ENCODE measurements around the gene ASTN1.

ASTN1 gene

DNA sequence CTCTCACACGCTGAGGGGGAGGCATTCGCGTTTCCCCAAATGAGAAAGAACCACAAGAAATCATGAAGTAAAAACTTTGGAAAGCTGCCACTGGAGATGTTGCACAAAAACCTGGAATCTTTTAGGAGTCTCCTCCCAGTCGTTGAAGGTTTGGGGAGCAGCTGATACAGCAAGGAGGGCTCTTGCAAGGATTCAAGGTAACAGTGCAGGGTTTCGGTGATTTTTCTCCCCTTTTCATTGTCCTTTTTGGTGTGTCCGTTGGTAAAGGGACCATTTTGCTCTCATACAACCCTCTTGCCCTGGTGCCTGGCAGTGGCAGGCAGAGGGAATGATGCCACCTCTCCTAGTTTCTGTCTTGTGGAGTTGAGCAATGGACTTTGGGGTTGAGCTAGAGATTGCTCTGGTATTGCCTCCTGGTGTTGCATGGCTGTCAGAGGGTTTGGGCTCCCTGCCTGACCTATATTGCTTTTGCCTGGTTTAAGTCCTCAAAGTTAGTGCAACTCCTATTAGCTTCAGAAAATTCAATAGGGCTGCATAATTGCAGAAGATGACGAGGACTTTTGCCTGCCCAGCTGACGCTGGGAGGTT, 7.1 kb upstream of the ASTN1 start:
- no peak for DNase-seq (ENCODE audit: insufficient read length, low spot score)
- no peak for FAIRE-seq
- TF ChIP-seq POU2F2 (IDR thresholded peaks at IDR 0.05; ENCODE audit: low read depth, low read length): no peak
- TF ChIP-seq POLR2A (IDR thresholded peaks at IDR 0.05; ENCODE audit: low read depth, low read length): no peak
- TF ChIP-seq SPI1 (IDR thresholded peaks at IDR 0.05; ENCODE audit: low read depth, low read length): no peak

GRCh38 chr1:177170756-177171535, 6.4 kb upstream of the ASTN1 start, which contains the start of gene BRINP2:
Gene BRINP2 (plus strand): TSS chr1:177170958. CDS start chr1:177229877, 58,919 bp downstream.
- FAIRE-seq: no peak
- TF ChIP-seq TAF1 (IDR thresholded peaks at IDR 0.05; ENCODE audit: low read depth, low read length) (no peak), PAX5 (IDR thresholded peaks at IDR 0.05; ENCODE audit: insufficient read depth, low read length, severe bottlenecking) (no peak), SPI1 (IDR thresholded peaks at IDR 0.05; ENCODE audit: low read depth, low read length) (no peak), POLR2A (IDR thresholded peaks at IDR 0.05; ENCODE audit: low read depth, low read length) (no peak), POU2F2 (IDR thresholded peaks at IDR 0.05; ENCODE audit: low read depth, low read length) (no peak), POLR2AphosphoS5 (IDR thresholded peaks at IDR 0.05; ENCODE audit: low read depth, low read length) (no peak)
- DNase-seq (ENCODE audit: insufficient read length, low spot score): no peak

DNA sequence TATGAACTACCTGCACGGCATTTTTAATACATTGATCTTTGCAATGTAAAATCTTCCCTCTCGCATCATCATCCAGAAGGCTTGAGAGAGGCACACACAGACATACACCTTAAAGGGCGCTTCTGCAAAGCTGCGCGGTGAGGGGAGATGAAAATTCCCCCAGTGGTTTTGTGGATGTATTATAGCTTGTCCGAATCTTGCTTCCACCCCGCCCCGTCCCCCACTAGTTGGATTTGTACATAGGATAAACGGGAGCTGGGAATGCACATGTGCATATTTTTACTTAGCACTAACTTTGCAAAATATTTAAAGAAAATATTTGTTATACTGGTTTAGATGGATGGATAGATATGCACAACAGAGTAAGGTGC, 542 bp upstream of the ASTN1 start:
- TF ChIP-seq POLR2A (IDR thresholded peaks at IDR 0.05; ENCODE audit: low read depth, low read length): no peak
- TF ChIP-seq POLR2AphosphoS5 (IDR thresholded peaks at IDR 0.05; ENCODE audit: low read depth, low read length): no peak
- no peak for TF ChIP-seq PAX5 (IDR thresholded peaks at IDR 0.05; ENCODE audit: insufficient read depth, low read length, severe bottlenecking)
- TF ChIP-seq TAF1 (IDR thresholded peaks at IDR 0.05; ENCODE audit: low read depth, low read length): no peak
- no peak for FAIRE-seq
- no peak for DNase-seq (ENCODE audit: insufficient read length, low spot score)

GRCh38 chr1:177163844-177164379, 600 bp downstream of the ASTN1 start:
- TF ChIP-seq POLR2A (IDR thresholded peaks at IDR 0.05; ENCODE audit: low read depth, low read length) (no peak), POLR2AphosphoS5 (IDR thresholded peaks at IDR 0.05; ENCODE audit: low read depth, low read length) (no peak), SPI1 (IDR thresholded peaks at IDR 0.05; ENCODE audit: low read depth, low read length) (no peak), PAX5 (IDR thresholded peaks at IDR 0.05; ENCODE audit: insufficient read depth, low read length, severe bottlenecking) (no peak), TAF1 (IDR thresholded peaks at IDR 0.05; ENCODE audit: low read depth, low read length) (no peak)
- DNase-seq (ENCODE audit: insufficient read length, low spot score): no peak
- no peak for FAIRE-seq

DNA sequence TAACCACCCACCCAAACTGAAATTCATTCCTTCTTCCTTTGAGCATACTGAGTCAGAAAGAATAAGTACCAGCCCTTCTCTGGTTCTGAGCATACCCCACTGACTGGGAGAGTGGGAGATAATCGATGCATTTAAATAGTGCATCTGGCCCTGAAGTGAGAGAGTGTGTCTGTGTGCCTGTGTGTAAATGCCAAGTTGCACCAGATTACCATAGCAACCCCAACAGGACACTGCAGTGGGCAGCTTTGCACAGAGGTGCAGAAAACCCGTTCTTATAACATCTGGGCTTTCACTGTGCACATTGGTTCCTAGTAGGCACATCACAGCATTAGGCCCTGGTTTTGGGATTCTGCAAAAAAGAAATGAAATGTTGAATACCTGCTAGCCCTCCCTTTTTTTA, 2.3 kb downstream of the ASTN1 start:
- FAIRE-seq (no peak), DNase-seq (ENCODE audit: insufficient read length, low spot score) (no peak)
- TF ChIP-seq PAX5 (IDR thresholded peaks at IDR 0.05; ENCODE audit: insufficient read depth, low read length, severe bottlenecking): no peak
- TF ChIP-seq POU2F2 (IDR thresholded peaks at IDR 0.05; ENCODE audit: low read depth, low read length): no peak
- no peak for TF ChIP-seq POLR2A (IDR thresholded peaks at IDR 0.05; ENCODE audit: low read depth, low read length)
- TF ChIP-seq SPI1 (IDR thresholded peaks at IDR 0.05; ENCODE audit: low read depth, low read length): no peak

GRCh38 chr1:177146499-177146898, 18.0 kb downstream of the ASTN1 start:
- FAIRE-seq: no peak
- DNase-seq (ENCODE audit: insufficient read length, low spot score): no peak
- TF ChIP-seq POLR2AphosphoS5 (IDR thresholded peaks at IDR 0.05; ENCODE audit: low read depth, low read length) (no peak), TAF1 (IDR thresholded peaks at IDR 0.05; ENCODE audit: low read depth, low read length) (no peak), PAX5 (IDR thresholded peaks at IDR 0.05; ENCODE audit: insufficient read depth, low read length, severe bottlenecking) (no peak), POU2F2 (IDR thresholded peaks at IDR 0.05; ENCODE audit: low read depth, low read length) (no peak)

DNA sequence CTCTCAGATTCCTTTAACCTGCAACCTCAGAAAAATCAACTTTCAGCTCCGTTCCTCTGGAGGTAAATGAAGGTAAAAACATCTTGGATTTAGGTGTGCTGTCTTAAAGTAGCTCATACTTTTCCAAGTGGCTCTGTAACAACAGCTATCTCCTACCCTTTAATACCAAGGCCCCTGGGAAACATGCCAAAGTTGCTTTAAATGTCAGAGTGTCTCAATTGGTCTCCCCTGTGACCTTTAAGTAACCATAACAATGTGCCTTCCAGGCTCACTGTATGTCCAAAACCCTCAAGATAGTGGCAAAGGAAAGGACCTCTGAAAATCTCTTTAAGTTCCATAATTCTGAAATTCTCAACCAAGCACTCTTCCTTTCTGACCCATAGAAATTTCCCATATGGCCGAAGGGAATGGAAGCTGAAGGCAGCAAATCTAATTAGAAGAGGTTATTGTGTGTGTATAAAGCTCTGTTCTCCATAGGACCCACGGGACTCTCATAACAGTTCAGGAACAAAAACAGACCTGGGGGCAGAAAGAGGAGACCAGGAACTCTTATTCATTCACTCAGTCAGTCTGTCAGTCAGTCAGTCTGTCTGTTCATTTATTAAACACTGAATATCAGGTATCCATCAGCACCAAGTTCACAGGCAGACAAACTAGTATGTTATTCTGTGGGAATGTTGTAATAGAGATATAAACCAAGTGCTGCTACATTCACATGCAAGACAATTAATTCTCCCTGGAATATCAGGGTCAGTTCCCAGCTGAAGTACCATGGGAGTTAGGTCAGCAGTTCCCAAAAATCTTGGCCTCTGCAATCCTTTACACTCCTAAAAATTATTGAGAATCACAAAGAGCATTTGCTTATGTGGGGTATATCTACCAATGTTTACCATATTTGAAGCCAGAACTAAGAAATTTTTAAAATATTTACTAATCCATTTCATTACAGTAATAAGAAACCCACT, 19.1 kb downstream of the ASTN1 start:
- TF ChIP-seq POLR2AphosphoS5 (IDR thresholded peaks at IDR 0.05; ENCODE audit: low read depth, low read length): no peak
- no peak for TF ChIP-seq TAF1 (IDR thresholded peaks at IDR 0.05; ENCODE audit: low read depth, low read length)
- FAIRE-seq: no peak

GRCh38 chr1:177142791-177143271, 21.7 kb downstream of the ASTN1 start:
- TF ChIP-seq POLR2A (IDR thresholded peaks at IDR 0.05; ENCODE audit: low read depth, low read length) (no peak), POU2F2 (IDR thresholded peaks at IDR 0.05; ENCODE audit: low read depth, low read length) (no peak), TAF1 (IDR thresholded peaks at IDR 0.05; ENCODE audit: low read depth, low read length) (no peak), POLR2AphosphoS5 (IDR thresholded peaks at IDR 0.05; ENCODE audit: low read depth, low read length) (no peak), PAX5 (IDR thresholded peaks at IDR 0.05; ENCODE audit: insufficient read depth, low read length, severe bottlenecking) (no peak), SPI1 (IDR thresholded peaks at IDR 0.05; ENCODE audit: low read depth, low read length) (no peak)
- FAIRE-seq (no peak), DNase-seq (ENCODE audit: insufficient read length, low spot score) (no peak)

More for the DNA sequence above, 19.1 kb downstream of the ASTN1 start:
- DNase-seq (ENCODE audit: insufficient read length, low spot score): no peak

DNA sequence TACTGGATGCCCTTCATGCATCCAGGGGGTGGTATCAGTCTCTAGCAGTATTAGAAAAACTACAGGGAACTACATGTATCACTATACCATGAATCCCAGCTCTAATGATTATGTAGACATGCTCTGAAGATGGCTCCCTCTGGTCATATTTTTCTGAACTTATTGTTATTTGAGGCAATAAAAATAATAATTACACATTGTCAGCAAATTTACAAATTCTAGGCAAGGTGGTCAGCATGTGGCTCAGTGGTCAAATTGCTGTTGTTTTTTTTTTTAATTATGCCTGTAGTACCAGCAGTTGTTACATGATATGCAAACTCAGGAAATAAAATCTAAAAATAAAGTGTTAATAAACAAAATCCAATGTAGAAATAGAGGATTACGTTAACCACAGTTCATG, 22.5 kb downstream of the ASTN1 start:
- DNase-seq (ENCODE audit: insufficient read length, low spot score): no peak
- TF ChIP-seq POLR2A (IDR thresholded peaks at IDR 0.05; ENCODE audit: low read depth, low read length) (no peak), SPI1 (IDR thresholded peaks at IDR 0.05; ENCODE audit: low read depth, low read length) (no peak)
- no peak for FAIRE-seq

Measured in GM12891 (cell line).